NCI-H446 (cell line): ENCODE results near the gene TENT5A.

Experiments
- DNase-seq, 2 experiments: peaks; one replicate each; lab custom pipeline; 2025; lab: John Stamatoyannopoulos, UW

TENT5A gene

DNA sequence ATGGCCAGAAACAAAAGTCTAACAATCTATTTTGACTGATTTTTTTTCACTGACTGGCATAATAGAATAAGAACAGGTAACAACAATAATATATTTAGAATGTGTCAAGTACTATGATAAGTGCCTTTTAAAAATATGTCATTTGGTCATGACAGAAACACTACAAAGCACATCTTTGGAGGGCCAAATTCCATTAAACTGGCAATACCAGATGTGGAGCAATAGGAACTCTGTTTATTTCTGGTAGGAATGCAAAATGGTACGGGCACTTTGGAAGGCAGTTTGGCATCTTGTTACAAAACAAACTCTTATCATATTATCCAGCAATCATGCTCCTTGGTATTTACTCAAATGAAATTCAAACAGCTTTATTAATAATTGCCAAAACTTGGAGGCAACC is 39.3 kb downstream of the TENT5A start:
- DNase-seq: no peak

GRCh38 chr6:81708113-81708699 is 44.3 kb downstream of the TENT5A start:
- DNase-seq: no peak

- no peak for DNase-seq
Measured at GRCh38 chr6:81704700-81705099, 47.8 kb downstream of the TENT5A start.

DNA sequence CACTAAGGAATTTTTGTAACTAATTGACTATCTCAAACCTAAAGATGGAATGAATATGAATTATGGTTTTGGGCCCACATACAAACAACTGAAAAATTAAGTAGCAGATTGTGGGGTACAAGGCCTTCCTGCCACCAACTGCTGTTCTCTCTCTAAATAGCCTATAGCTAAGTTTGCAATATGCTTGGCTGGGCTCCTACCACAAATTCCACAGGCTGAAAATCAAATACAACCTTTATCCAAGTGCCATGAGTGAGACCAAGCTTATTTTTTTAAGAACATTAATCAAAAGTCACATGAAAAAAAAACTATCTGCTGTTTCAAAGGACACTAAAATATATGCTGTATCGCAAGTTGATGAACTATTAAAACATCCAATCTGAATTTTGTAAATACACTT is 52.1 kb downstream of the TENT5A start:
- DNase-seq: no peak

- no peak for DNase-seq
Measured at GRCh38 chr6:81697559-81697958, 54.9 kb downstream of the TENT5A start.

DNA sequence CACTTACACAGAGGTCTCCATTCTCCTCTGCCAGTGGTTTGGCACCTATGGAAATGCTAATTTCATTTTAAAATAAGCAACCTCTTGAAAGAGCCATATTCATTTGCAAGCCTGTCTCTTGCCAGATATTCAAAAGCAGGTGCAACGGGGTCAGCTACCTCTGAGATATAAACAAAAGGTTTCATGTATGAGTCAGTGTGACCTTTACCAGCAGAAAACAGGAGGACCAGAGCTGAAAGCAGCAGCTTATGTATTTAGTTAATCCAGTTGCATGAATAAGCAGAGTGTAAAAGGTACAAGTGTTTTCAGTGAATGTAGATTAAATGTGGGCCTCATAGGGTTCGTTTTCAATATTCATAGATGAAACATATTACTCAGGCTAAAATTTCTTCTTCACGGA is 56.0 kb downstream of the TENT5A start:
- no peak for DNase-seq
